Endothelial cell of umbilical vein (primary cell): ENCODE results near the gene CTBP2.

Experiments used
- EZH2 ChIP-seq: IDR thresholded peaks from 2 replicates; pipeline ENCODE4 v1.6.1; 2012; ENCODE audit warnings: borderline replicate concordance, low read depth, mild to moderate bottlenecking, moderate library complexity, low read length, inconsistent platforms; ENCODE audit not compliant: severe bottlenecking
- FOS ChIP-seq: IDR thresholded peaks from 2 replicates; pipeline ENCODE4 v1.6.1; 2011; ENCODE audit warnings: mild to moderate bottlenecking, low read length, moderate library complexity, borderline replicate concordance; ENCODE audit not compliant: insufficient read depth
- GATA2 ChIP-seq: IDR thresholded peaks from 2 replicates; pipeline ENCODE4 v1.7.0; 2011; ENCODE audit warnings: low read depth, mild to moderate bottlenecking, moderate library complexity, mixed read lengths, low read length; ENCODE audit not compliant: insufficient read length, insufficient read depth
- JUN ChIP-seq: IDR thresholded peaks from 2 replicates; pipeline ENCODE4 v1.6.1; 2011; ENCODE audit warnings: borderline replicate concordance, low read depth; ENCODE audit not compliant: insufficient read length, insufficient read depth
- MYC ChIP-seq: IDR thresholded peaks from one replicate; pipeline ENCODE4 v1.6.1; 2011; ENCODE audit warnings: mild to moderate bottlenecking, low read depth, low read length
- POLR2A ChIP-seq: IDR thresholded peaks from 2 replicates; pipeline ENCODE4 v1.6.1; 2012; ENCODE audit warnings: low read depth, mild to moderate bottlenecking, control low read depth, low read length
- POLR2AphosphoS5 ChIP-seq: IDR thresholded peaks from 2 replicates; pipeline ENCODE4 v1.6.1; 2012; ENCODE audit warnings: low read depth, mild to moderate bottlenecking, control low read depth, low read length, moderate library complexity; ENCODE audit not compliant: insufficient read depth
- TF ChIP-seq, protein P1 (sequence below), 2 donors: IDR thresholded peaks; 1 replicate in 1 of 2; 2 replicates in 1 of 2; pipeline ENCODE4 v1.5.1; 2011; ENCODE audit warnings: low read length in 2 of 2, mild to moderate bottlenecking in 2 of 2, moderate library complexity in 2 of 2, control low read depth in 1 of 2, inconsistent platforms in 1 of 2, low read depth in 1 of 2; ENCODE audit not compliant: insufficient read depth in 1 of 2; ENCODE audit errors: extremely low read depth in 1 of 2
- TF ChIP-seq, protein P2 (sequence below): IDR thresholded peaks from 2 replicates; pipeline ENCODE4 v1.6.1; 2011; ENCODE audit not compliant: insufficient read depth, insufficient read length

DNA sequence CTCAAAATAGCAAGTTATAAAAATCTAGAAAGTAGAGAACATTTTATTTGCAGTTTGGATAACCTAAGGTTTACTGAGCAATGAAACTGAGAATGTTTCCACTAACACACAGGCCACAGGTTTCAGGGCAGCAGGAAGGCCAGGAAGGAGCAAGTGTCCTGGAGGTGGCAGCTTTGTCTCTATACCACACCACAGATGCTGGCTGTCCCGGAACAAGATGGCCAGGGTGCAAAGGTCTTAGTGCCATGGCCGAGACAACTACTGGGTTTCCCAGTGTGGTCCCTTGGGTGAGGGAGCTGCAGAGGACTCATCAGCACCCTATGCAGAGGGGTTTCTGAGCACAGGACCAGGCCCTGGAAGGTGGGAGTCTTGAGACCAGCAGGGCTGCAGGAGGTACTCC lies 92.0 kb downstream of the CTBP2 start:
- TF ChIP-seq EZH2, result no peak
- TF ChIP-seq, protein P1, sequence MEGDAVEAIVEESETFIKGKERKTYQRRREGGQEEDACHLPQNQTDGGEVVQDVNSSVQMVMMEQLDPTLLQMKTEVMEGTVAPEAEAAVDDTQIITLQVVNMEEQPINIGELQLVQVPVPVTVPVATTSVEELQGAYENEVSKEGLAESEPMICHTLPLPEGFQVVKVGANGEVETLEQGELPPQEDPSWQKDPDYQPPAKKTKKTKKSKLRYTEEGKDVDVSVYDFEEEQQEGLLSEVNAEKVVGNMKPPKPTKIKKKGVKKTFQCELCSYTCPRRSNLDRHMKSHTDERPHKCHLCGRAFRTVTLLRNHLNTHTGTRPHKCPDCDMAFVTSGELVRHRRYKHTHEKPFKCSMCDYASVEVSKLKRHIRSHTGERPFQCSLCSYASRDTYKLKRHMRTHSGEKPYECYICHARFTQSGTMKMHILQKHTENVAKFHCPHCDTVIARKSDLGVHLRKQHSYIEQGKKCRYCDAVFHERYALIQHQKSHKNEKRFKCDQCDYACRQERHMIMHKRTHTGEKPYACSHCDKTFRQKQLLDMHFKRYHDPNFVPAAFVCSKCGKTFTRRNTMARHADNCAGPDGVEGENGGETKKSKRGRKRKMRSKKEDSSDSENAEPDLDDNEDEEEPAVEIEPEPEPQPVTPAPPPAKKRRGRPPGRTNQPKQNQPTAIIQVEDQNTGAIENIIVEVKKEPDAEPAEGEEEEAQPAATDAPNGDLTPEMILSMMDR (IDR thresholded peaks at IDR 0.05; ENCODE audit: extremely low read depth in 1 of 2, insufficient read depth in 1 of 2, low read depth in 1 of 2, low read length in 2 of 2), result no peak
- TF ChIP-seq POLR2A, result no peak
- TF ChIP-seq FOS, result no peak
- no peak for TF ChIP-seq GATA2
- TF ChIP-seq MYC, result no peak
- no peak for TF ChIP-seq POLR2AphosphoS5
- no peak for TF ChIP-seq JUN
- TF ChIP-seq, protein P2, sequence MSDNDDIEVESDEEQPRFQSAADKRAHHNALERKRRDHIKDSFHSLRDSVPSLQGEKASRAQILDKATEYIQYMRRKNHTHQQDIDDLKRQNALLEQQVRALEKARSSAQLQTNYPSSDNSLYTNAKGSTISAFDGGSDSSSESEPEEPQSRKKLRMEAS, result no peak
